Neural cell (in vitro differentiated cells): ENCODE results near the gene ZFP62. TPM values are rescaled to one million over a fixed set of nuclear protein-coding genes. Genes with fewer than 3 reads are reported as not detected.

Experiments
- H2AFZ ChIP-seq: fragments of 200-600, 300-800 bp; sonication (generic), shearing (Covaris generic); 2 replicates; pipeline ENCODE4 v1.6.0; 2014; ENCODE audit warnings: low read depth, mild to moderate bottlenecking, antibody characterized with exemption, low read length, moderate library complexity
- H3F3A ChIP-seq: fragments of 200-600 bp; shearing (Covaris generic); 2 replicates; pipeline ENCODE4 v1.6.1; 2016; ENCODE audit warnings: mild to moderate bottlenecking, moderate library complexity, mixed read lengths, antibody characterized with exemption, low read length; ENCODE audit not compliant: insufficient read depth, poor library complexity, severe bottlenecking
- H3K27ac ChIP-seq: fragments of 200-600, 300-800 bp; sonication (generic), shearing (Covaris generic); 2 replicates; pipeline ENCODE4 v1.5.1; 2014; ENCODE audit warnings: mild to moderate bottlenecking, low read length, moderate library complexity
- H3K27me3 ChIP-seq: fragments of 300-800, 200-600 bp; sonication (generic), shearing (Covaris generic); 2 replicates; pipeline ENCODE4 v1.6.0; 2014; ENCODE audit warnings: mild to moderate bottlenecking, low read depth, low read length, moderate library complexity; ENCODE audit not compliant: insufficient read depth
- H3K36me3 ChIP-seq: fragments of 300-800, 200-600 bp; sonication (generic), shearing (Covaris generic); 2 replicates; pipeline ENCODE4 v1.5.1; 2014; ENCODE audit warnings: mild to moderate bottlenecking, antibody characterized with exemption, low read length, moderate library complexity; ENCODE audit not compliant: insufficient read depth
- H3K4me2 ChIP-seq: fragments of 300-800, 200-600 bp; sonication (generic), shearing (Covaris generic); 2 replicates; pipeline ENCODE4 v1.6.0; 2014; ENCODE audit warnings: mild to moderate bottlenecking, low read length
- H3K4me3 ChIP-seq: fragments of 300-800, 200-600 bp; sonication (generic), shearing (Covaris generic); 2 replicates; pipeline ENCODE4 v1.5.1; 2014; ENCODE audit warnings: mild to moderate bottlenecking, low read length, moderate library complexity
- H3K79me2 ChIP-seq: fragments of 200-600 bp; shearing (Covaris generic); replicated peaks from 2 replicates; pipeline ENCODE4 v1.6.0; 2014; ENCODE audit warnings: mild to moderate bottlenecking, low read length, moderate library complexity; ENCODE audit not compliant: insufficient read depth
- H3K9ac ChIP-seq: fragments of 300-800, 200-600 bp; sonication (generic), shearing (Covaris generic); 2 replicates; pipeline ENCODE4 v1.6.1; 2016; ENCODE audit warnings: mild to moderate bottlenecking, low read length, mixed read lengths
- H3K9me2 ChIP-seq: fragments of 200-600 bp; shearing (Covaris generic); 2 replicates; pipeline ENCODE4 v1.6.1; 2016; ENCODE audit warnings: mild to moderate bottlenecking, low read length, mixed read lengths; ENCODE audit not compliant: insufficient read depth
- H3K9me3 ChIP-seq: fragments of 200-600, 300-800 bp; sonication (generic), shearing (Covaris generic); 2 replicates; pipeline ENCODE4 v1.6.1; 2016; ENCODE audit warnings: mild to moderate bottlenecking, mixed run types, low read length, moderate library complexity, mixed read lengths
- H4K20me1 ChIP-seq: fragments of 200-600 bp; shearing (Covaris generic); 2 replicates; pipeline ENCODE4 v1.6.1; 2016; ENCODE audit warnings: mild to moderate bottlenecking, mixed run types; ENCODE audit not compliant: insufficient read depth
- EP300 ChIP-seq: fragments of 450-650 bp; conservative IDR thresholded peaks from 2 replicates; pipeline ENCODE4 v1.6.1; 2014; ENCODE audit warnings: antibody characterized with exemption, mild to moderate bottlenecking, moderate library complexity; ENCODE audit not compliant: poor library complexity, severe bottlenecking
- EZH2 ChIP-seq: fragments of 200-600, 300-800 bp; shearing (Covaris generic), sonication (generic); IDR thresholded peaks from 2 replicates; pipeline ENCODE4 v1.6.1; 2014; ENCODE audit warnings: antibody characterized with exemption, low read length, borderline replicate concordance, mild to moderate bottlenecking; ENCODE audit not compliant: insufficient read depth, poor library complexity, severe bottlenecking
- MXI1 ChIP-seq: fragments of 450-650 bp; conservative IDR thresholded peaks from 2 replicates; pipeline ENCODE4 v1.6.1; 2014; ENCODE audit warnings: antibody characterized with exemption, mild to moderate bottlenecking; ENCODE audit not compliant: poor library complexity, severe bottlenecking
- POLR2AphosphoS5 ChIP-seq: IDR thresholded peaks from 2 replicates; pipeline ENCODE4 v1.6.1; 2012
- RAD21 ChIP-seq: fragments of 450-650 bp; conservative IDR thresholded peaks from 2 replicates; pipeline ENCODE4 v1.6.1; 2014; ENCODE audit warnings: antibody characterized with exemption, mild to moderate bottlenecking, moderate library complexity
- SMC3 ChIP-seq: fragments of 450-650 bp; conservative IDR thresholded peaks from 2 replicates; pipeline ENCODE4 v1.6.1; 2014; ENCODE audit warnings: antibody characterized with exemption, mild to moderate bottlenecking, moderate library complexity; ENCODE audit not compliant: poor library complexity
- TAF1 ChIP-seq: IDR thresholded peaks from 2 replicates; pipeline ENCODE4 v1.6.1; 2012; ENCODE audit warnings: low read depth
- polyA plus RNA-seq: library from polyadenylated mRNA; depleted of rRNA; stranded (reverse); fragments of >200 nt; gene quantifications from 2 replicates; pipeline ENCODE4 v1.2.3, GENCODE V29; 2014
- TF ChIP-seq, protein P1 (sequence below): fragments of 450-650 bp; IDR thresholded peaks from 2 replicates; pipeline ENCODE4 v1.5.1; 2014; ENCODE audit warnings: antibody characterized with exemption, mild to moderate bottlenecking, moderate library complexity; ENCODE audit not compliant: poor library complexity, severe bottlenecking
- TF ChIP-seq, protein P2 (sequence below): IDR thresholded peaks from 2 replicates; pipeline ENCODE4 v1.6.1; 2012; ENCODE audit warnings: borderline replicate concordance

Gene ZFP62
- polyA plus RNA-seq, 1 donor from 2014 or later = 69.1 TPM

DNA sequence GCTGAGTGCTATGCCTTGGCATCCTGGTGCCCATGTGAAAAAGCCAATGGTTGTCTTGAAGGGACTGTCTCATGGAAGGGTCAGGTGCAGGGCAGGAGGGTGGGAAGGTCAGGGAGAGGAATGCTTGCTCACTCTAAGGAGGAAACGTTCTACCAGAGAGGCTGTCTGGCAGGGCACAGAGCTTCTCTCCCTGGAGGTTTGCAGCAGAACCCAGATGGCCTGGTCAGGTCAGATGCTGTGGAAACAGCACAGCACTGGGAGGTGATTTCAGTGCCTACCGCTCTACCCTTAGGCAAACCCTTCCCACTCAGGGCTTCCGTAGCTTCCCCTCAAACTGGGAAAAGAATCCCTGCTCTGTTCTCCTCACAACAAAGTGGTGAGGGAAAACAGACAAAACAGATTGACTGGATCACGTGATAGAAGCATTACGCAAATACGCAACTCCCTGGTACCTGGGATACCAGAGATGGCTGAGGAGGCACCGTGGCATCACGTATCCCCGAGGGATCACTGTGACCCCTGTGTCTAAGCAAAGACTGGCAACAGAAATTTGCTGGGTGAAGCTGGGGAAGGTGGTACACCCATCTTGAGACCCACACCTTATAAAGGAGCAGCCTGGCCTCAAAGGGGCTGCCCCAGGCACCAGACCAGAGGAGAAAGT, 54.6 kb downstream of the ZFP62 start:
- Histone ChIP-seq H3K9ac (peak overlapping the region; percentile 5), H3K9me2 (no peaks in the 10 kb centered on the region)

DNA sequence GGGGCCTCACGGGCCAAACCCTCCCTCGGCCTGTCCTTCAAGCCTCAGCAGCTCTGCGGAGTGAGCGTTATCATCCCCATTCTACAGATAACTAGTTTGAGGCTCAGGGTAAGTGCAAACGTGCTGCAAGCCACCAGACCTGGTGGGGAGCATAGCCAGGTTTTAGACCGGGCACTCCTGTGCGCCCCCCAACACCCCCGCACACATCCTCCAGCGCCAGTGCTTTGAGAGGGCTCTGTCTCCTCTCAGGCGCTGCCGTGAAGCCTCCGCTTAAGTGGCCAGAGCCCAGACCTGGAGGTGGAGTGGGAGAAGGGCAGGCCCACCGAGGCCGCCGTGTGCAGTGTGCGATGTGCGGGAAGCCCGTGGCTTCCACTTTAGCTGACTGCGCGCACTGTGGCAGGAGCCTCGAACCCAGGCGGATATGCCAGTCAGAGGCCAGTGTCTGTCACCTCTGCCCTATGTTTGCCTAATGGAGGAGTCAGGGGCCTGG, 56.9 kb downstream of the ZFP62 start:
- H3K9ac ChIP-seq = no peak overlapping the region
- H3K9me3 ChIP-seq = no peaks in the 10 kb centered on the region
- no peak overlapping the region for H3K4me3 ChIP-seq
- H3K27me3 ChIP-seq = no peaks in the 10 kb centered on the region
- peaks cover 41% of the 10 kb centered on the region for H3K79me2 ChIP-seq
- no peaks in the 10 kb centered on the region for H3K9me2 ChIP-seq
- H2AFZ ChIP-seq = no peak overlapping the region
- TF ChIP-seq MXI1 (no peak), EZH2 (no peak), POLR2AphosphoS5 (no peak), EP300 (no peak), TAF1 (no peak), RAD21 (no peak), SMC3 (no peak)
- TF ChIP-seq, protein P1, sequence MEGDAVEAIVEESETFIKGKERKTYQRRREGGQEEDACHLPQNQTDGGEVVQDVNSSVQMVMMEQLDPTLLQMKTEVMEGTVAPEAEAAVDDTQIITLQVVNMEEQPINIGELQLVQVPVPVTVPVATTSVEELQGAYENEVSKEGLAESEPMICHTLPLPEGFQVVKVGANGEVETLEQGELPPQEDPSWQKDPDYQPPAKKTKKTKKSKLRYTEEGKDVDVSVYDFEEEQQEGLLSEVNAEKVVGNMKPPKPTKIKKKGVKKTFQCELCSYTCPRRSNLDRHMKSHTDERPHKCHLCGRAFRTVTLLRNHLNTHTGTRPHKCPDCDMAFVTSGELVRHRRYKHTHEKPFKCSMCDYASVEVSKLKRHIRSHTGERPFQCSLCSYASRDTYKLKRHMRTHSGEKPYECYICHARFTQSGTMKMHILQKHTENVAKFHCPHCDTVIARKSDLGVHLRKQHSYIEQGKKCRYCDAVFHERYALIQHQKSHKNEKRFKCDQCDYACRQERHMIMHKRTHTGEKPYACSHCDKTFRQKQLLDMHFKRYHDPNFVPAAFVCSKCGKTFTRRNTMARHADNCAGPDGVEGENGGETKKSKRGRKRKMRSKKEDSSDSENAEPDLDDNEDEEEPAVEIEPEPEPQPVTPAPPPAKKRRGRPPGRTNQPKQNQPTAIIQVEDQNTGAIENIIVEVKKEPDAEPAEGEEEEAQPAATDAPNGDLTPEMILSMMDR = no peak
- TF ChIP-seq, protein P2, sequence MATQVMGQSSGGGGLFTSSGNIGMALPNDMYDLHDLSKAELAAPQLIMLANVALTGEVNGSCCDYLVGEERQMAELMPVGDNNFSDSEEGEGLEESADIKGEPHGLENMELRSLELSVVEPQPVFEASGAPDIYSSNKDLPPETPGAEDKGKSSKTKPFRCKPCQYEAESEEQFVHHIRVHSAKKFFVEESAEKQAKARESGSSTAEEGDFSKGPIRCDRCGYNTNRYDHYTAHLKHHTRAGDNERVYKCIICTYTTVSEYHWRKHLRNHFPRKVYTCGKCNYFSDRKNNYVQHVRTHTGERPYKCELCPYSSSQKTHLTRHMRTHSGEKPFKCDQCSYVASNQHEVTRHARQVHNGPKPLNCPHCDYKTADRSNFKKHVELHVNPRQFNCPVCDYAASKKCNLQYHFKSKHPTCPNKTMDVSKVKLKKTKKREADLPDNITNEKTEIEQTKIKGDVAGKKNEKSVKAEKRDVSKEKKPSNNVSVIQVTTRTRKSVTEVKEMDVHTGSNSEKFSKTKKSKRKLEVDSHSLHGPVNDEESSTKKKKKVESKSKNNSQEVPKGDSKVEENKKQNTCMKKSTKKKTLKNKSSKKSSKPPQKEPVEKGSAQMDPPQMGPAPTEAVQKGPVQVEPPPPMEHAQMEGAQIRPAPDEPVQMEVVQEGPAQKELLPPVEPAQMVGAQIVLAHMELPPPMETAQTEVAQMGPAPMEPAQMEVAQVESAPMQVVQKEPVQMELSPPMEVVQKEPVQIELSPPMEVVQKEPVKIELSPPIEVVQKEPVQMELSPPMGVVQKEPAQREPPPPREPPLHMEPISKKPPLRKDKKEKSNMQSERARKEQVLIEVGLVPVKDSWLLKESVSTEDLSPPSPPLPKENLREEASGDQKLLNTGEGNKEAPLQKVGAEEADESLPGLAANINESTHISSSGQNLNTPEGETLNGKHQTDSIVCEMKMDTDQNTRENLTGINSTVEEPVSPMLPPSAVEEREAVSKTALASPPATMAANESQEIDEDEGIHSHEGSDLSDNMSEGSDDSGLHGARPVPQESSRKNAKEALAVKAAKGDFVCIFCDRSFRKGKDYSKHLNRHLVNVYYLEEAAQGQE = no peak
- H3K4me2 ChIP-seq = no peak overlapping the region
- no peak overlapping the region for H3K27ac ChIP-seq
- no peaks in the 10 kb centered on the region for H3F3A ChIP-seq
- no peaks in the 10 kb centered on the region for H4K20me1 ChIP-seq
- no peaks in the 10 kb centered on the region for H3K36me3 ChIP-seq

More for the DNA sequence above, 54.6 kb downstream of the ZFP62 start:
- Histone ChIP-seq H3K27ac (no peak overlapping the region), H3K36me3 (no peaks in the 10 kb centered on the region), H3K4me3 (peak overlapping the region; percentile 93), H3K79me2 (peaks cover 30% of the 10 kb centered on the region), H3K4me2 (peak overlapping the region; percentile 30), H2AFZ (no peak overlapping the region), H3K9me3 (no peaks in the 10 kb centered on the region), H4K20me1 (no peaks in the 10 kb centered on the region), H3F3A (no peaks in the 10 kb centered on the region), H3K27me3 (no peaks in the 10 kb centered on the region)
- TF ChIP-seq MXI1 (no peak), POLR2AphosphoS5 (no peak), TAF1 (no peak), EZH2 (no peak), EP300 (no peak), RAD21 (no peak), SMC3 (no peak)
- TF ChIP-seq, protein P1 = no peak
- TF ChIP-seq, protein P2 = no peak
